Stimulated activated CD8-positive, alpha-beta memory T cell treated with anti-CD3 and anti-CD28 coated beads, Interleukin-12 subunit alpha, Interleukin-12 subunit beta, amount 100 ng/mL, for 24 hours (primary cell): ENCODE results near the gene PWP2.
"Not testable (repeated sequence)": the region's sequence is repeated elsewhere in the genome, so short reads cannot be mapped to it uniquely, and the experiment has no call there.

Source experiments
- DNase-seq: peaks from one replicate; pipeline ENCODE4 v3.0.0-alpha.2; 2020; ENCODE audit errors: extremely low read depth

The PWP2 gene

DNA sequence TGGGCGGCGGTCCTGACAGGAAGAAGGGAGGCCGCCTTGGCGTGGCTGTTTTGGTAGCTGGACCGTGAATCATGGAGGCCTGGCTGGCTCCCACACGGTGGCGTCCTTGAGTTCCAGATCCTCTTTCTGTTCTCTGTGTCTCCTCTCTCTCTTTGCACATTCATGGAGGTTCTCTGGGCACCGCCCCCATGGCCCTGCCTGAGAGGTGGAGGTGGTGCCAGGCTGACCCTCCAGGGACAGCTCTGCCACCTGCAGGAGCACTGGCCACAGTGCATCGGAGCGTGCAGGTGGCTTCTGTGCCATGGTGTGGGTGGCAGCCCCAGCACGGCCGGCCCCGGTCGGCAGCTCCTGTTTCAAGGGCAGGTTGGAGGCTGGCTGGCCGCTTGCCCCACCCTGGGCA, 30.8 kb downstream of the PWP2 start:
- DNase-seq: not testable (repeated sequence)

DNA sequence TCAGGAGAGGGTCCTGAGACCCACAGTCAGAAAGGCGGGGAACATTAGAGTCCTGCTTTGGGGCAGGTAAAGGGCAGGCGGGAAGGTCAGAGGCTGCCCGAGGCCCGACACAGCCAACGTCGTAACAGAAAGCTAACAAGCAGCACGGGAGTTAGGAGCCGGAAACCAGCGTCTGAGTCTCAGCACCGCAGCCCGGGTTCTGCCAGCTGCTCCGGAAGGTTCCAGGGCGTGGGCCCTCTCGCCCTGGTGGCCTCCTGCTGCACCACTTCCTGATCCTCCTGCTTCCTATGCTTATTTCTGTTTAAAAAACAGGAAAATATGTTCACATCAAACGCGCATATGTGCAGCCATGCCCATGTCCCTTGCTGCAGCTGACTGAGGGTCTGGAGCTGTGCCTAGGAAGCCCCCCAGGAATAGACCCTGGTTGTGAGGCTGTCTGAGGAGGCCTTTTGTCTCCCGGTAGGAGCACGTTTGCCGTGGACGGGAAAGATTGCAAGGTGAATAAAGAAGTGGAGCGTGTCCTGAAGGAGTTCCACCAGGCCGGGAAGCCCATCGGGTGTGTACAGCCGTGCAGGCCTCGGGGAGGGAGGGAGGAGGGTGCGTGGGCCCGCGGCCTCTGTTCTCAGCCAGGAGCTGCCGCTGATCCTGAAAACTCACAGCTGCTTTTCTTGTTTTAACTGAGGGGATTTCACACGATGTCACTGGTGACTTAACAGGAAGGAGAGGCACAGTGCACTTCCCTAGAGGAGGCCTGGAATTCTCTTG, 32.8 kb downstream of the PWP2 start:
- not testable (repeated sequence) for DNase-seq

- not testable (repeated sequence) for DNase-seq
Observed at GRCh38 chr21:44140552-44140932, 33.3 kb downstream of the PWP2 start.

DNA sequence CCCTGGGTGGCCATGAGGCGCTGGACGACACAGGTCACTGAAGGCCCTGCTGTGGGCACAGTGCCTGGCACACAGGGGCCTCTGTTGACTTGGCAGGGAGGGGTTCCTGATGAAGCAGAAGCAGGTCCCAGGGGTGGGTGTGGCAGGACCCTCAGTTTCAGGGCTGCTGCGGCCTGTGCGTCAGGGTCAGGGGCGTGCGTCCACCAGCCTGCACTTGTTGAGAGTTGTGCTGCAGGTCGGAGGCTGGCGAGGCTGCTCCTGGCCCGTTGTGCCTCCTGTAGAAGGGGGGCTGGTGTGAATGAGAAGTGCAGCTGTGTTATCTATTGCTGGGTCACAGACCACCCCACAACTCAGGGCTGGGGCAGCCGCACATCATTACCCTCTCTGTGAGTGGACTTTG, 35.3 kb downstream of the PWP2 start:
- DNase-seq: not testable (repeated sequence)

DNA sequence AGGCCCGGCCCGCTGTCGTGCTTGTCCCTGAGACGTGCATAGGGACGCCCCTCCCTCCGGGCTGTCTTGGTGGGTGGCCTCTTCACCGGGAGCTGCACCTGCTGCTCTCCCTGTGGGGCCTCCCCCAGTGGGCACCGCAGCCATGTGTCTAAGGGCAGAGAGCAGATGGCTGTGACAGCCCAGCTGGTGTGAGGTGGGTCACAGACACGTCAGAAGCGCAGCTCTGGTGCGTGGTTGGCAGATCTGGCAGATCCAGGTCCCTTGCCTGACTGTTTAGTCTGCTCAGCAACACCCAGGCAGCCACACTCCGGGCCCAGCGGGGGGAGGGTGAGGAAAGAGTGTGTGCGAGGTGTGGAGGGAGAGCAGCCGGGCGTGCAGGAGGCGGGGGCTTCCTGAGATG, 36.2 kb downstream of the PWP2 start:
- not testable (repeated sequence) for DNase-seq

DNA sequence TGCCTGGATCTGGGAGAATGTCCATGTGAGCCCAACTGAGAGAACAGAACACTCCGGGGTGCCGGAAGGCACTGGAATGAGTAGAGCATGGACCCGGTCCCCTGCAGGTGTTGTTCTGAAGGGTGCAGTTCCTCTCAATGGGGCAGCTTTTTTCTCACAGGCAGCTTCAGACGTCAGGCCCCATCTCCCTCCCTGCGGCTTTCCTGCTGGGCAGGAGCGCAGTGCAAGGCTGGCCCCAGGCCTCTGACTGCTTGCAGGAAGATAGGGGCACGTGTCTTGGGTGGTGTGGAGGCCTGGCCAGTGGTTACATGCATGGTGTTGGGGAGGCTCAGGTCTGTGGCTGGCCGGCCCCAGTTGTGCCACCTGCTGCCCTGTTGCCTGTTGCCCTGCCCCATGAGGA, 36.8 kb downstream of the PWP2 start:
- DNase-seq: not testable (repeated sequence)

- not testable (repeated sequence) for DNase-seq
Observed at GRCh38 chr21:44144784-44145602, 37.8 kb downstream of the PWP2 start.

GRCh38 chr21:44145616-44146015, 38.4 kb downstream of the PWP2 start:
- DNase-seq: not testable (repeated sequence)

DNA sequence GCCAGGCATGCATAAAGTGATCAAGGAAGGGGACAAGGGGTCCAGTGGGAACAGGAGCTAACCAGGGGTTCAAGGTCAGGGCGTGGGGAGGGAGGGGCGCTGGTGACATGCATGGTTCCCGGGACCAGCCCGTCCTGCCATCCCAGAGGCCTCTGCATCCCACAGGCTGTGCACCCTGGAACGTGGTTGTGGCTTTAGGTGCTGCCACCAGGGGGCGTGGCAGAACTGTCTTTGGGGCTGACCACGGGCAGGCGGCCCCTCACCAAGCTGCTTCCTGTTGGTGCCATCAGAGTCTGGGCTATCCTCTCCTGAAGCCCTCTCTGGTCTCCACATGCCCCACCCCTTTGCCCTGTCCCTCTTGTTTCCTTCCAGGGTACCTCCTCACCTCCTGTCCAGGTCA, 39.9 kb downstream of the PWP2 start:
- DNase-seq: not testable (repeated sequence)

DNA sequence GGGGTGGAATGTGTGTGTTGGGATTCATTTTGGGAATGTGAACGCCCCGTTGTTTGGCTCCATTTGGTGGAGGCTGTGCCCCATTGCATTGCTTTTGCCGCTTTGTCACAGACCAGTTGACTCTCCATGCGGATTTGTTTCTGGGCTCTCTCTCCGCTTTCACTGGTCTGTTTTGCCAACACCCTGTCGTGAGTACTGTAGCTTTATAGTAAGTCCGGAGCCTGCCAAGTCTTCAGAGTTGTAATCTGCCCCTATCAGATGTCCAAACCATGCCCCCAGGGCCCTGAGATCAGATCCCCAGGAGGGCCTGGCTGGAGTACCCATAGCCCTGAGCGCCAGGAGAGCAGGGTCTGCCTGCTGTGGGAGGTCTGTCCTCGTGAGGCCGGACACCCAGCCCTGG, 43.1 kb downstream of the PWP2 start:
- not testable (repeated sequence) for DNase-seq

- DNase-seq: not testable (repeated sequence)
Observed at GRCh38 chr21:44153214-44153888, 46.2 kb downstream of the PWP2 start.

DNA sequence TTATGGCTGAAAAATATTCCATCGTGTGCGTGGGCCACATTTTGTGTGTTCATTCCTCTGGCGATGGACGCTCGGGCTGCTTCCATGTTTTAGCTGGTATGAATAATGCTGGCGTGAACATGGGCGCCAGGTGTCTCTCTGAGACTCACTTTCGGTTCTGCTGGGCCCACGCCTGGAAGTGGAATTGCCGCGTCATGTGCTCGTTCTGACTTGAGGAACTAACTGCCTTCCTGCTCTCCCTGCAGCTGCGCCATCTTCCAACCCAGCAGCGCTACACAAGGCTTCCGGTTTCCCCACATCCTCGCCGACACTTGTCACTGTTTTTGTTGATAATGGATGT, 46.7 kb downstream of the PWP2 start:
- DNase-seq: not testable (repeated sequence)

DNA sequence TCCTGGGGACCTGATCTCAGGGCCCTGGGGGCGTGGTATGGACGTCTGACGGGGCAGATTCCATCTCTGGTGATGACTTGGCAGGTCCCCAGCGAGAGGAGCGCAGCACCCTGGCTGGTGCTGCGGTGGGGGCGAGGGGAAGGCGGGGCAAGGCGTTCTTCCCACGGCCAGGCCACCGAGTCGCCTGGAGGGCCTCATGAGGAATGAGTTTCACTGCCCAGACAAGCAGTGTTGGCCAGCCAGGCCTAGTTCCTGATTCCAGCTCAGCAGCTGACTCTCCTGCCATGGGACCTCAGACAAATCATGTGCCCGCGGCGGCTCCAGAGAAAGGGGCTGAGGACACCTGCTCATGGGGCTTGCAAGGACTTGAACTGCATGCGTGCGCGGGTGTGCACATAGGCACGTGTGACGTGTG, 47.6 kb downstream of the PWP2 start:
- not testable (repeated sequence) for DNase-seq

DNA sequence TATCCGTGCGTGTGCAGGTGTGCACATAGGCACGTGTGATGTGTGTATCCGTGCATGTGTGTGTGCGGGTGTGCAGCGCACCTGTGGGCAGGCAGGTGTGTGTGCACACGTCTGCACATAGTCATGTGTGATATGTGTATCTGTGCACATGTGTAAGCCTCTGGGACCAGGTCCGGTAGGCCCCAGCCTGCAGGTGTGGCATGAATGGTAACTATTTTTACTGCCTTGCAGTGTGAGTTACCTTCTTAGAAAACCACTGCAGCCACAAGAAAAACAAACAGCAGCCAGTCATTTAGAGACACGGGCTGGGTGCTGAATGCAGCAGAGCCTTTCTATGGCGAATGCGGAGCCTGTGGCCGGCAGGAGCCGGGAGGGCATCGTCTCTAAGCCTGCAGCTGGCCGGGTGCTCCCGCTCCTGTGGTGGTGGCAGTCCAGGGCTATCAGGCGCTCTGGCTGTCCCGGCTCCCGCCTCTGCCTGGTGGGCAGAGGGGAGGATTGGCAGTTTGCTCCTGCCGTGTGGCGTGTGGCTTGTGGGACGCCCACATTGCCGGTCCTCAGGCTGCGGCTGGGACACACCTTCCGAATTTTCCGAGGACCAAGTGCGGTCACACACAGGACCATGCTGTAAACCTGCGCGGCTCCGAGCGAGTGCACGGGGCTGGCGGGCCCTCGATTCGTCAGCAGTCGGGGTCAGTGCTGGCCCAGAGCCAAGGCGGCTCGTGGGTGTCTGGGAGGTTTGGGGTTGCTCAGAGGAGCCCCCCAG, 48.2 kb downstream of the PWP2 start:
- not testable (repeated sequence) for DNase-seq

DNA sequence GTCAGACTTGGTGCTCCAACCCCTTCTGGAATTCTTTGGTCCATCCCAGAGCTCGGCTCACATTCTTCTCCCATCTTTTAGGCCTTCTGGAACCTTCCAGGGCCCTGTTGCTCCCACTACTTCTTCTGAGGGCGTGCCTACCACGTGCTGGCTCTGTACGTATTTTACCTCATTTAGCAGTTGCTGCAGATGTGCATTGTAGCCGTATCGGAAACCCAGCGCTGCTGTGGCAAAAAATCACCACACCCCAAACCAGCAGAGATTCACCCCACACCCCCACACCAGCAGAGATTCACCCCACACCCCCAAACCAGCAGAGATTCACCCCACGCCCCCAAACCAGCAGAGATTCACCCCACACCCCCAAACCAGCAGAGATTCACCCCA, 48.8 kb downstream of the PWP2 start:
- not testable (repeated sequence) for DNase-seq

- not testable (repeated sequence) for DNase-seq
Observed at GRCh38 chr21:44157439-44158081, 50.4 kb downstream of the PWP2 start.

DNA sequence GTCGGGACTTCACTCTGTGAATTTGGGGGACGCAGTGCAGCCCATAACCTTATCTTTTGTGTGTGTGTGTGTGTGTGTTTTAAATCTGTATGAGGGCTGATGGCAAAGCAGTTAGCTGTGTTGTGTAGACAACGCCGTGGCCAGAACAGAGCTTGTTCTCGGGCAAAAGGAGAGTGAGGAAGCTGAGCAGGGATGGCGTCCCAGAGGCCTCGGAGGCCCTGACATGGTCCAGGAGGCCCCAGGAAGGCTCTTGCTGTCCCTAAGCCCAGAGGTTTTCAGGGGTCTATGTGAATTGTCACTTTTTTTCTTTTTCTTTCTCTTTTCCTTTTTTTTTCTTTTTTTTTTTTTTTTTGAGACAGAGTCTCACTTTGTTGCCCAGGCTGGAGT, 50.9 kb downstream of the PWP2 start:
- DNase-seq: not testable (repeated sequence)

DNA sequence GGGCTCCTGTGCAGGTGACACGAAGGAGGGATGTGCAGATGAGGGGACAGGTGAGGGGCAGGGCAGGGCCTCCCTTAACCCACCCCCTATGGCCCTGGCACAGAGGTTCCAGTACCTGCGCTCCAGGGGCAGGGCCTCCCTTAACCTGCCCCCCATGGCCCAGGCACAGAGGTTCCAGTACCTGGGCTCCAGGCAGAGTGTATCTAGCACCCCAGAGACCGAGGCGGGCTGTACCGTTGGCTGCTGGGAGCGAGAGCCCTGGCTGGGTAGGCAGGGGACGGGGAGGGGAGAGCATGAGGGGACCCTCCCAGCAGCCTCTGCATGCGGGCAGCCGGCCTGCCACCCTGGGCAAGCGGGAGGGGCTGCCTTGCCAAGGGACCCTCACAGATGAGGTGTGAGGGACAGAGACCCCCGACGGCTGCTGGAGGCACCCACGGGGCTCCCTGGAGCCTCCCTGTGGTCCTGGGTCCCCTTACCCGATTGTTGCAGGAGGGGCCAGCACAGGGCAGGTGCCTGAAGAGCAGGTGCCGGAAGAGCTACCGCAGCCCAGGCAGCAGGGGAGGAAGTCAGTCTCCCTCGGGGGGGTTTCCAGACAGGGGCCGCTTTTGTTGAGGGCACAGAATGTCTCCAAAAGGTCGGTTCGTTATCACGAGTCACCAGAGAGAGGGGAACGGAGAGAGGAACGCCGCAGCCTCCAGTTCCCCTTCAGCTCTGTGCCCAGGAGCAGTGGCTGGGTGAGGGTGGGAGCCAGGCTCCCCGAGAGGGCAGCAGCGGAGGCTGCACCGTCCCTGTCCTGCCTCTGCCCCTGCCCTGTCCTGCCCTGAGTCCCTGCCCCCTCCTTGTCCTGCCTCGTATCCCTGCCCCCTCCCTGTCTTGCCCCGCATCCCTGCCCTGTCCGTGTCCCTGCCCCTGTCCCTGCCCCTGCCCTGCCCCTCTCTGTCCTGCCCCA, 52.4 kb downstream of the PWP2 start:
- DNase-seq: not testable (repeated sequence)

DNA sequence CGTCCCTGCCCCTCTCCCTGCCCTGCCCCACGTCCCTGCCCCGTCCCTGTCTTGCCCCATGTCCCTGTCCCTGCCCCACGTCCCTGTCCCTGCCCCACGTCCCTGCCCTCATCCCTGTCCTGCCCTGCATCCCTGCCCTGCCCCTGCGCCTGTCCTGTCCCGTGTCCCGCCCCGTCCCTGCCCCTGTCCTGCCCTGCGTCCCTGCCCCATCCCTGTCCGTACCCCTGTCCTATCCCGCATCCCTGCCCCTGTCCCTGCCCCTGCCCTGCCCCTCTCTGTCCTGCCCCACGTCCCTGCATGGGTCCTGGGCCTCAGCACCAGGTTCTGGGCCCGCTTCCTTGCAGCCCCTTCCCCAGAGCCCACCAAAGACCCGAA, 53.1 kb downstream of the PWP2 start:
- DNase-seq: not testable (repeated sequence)

DNA sequence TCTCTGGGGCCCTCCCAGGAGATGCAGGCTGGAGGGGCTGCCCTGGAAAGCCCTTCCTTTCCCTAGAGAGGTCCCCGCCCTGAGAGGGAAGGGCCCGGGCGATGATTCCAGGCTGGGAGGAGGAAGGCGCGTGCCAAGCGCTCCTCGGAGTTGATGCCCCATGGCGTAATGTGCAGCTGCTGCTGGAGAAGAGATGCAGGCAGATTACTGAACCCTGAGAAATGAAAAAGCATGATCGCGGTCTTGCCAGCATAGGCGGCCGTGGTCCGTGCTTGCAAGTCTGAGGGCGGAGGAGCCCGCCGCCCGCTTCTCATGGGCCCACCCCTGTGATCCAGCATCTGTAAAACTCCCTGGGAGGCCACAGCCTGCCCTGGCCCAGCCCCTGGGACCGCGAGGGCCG, 53.6 kb downstream of the PWP2 start:
- not testable (repeated sequence) for DNase-seq
